ENCODE results near the gene CLPTM1L.
"Not testable (repeated sequence)": the region's sequence is repeated elsewhere in the genome, so short reads cannot be mapped to it uniquely, and the experiment has no call there.

Gene CLPTM1L

GRCh38 chr5:1334831-1335539, 9.9 kb downstream of the CLPTM1L start:
- no peak overlapping the region for H3K9ac ChIP-seq
- no peaks in the 10 kb centered on the region for H3K79me2 ChIP-seq
- TF ChIP-seq CTCF (IDR thresholded peaks at IDR 0.05) = no peak
- no peak overlapping the region for H2AFZ ChIP-seq
- no peaks in the 10 kb centered on the region for H3K27me3 ChIP-seq (ENCODE audit: control insufficient read depth, insufficient read depth, low read length)
- H3K27ac ChIP-seq = no peak overlapping the region
- no peaks in the 10 kb centered on the region for H3K36me3 ChIP-seq (ENCODE audit: control insufficient read depth, insufficient read depth, low read length)
- no peak overlapping the region for H3K4me2 ChIP-seq (ENCODE audit: low read length)
- H3K4me1 ChIP-seq = no peaks in the 10 kb centered on the region
- H3K9me3 ChIP-seq (ENCODE audit: control insufficient read depth, low read length) = no peaks in the 10 kb centered on the region
- no peak overlapping the region for H3K4me3 ChIP-seq (ENCODE audit: low read depth, low read length)

- no peak overlapping the region for H3K9ac ChIP-seq
- H3K4me1 ChIP-seq = no peaks in the 10 kb centered on the region
- no peak overlapping the region for H3K27ac ChIP-seq
- no peak overlapping the region for H2AFZ ChIP-seq
- no peak overlapping the region for H3K4me3 ChIP-seq (ENCODE audit: low read depth, low read length)
- no peak overlapping the region for H3K4me2 ChIP-seq (ENCODE audit: low read length)
- H3K9me3 ChIP-seq (ENCODE audit: control insufficient read depth, low read length) = no peaks in the 10 kb centered on the region
- no peaks in the 10 kb centered on the region for H3K79me2 ChIP-seq
- H3K36me3 ChIP-seq (ENCODE audit: control insufficient read depth, insufficient read depth, low read length) = no peaks in the 10 kb centered on the region
- TF ChIP-seq CTCF (IDR thresholded peaks at IDR 0.05) = no peak
- H3K27me3 ChIP-seq (ENCODE audit: control insufficient read depth, insufficient read depth, low read length) = no peaks in the 10 kb centered on the region
These were observed 10.9 kb downstream of the CLPTM1L start for GRCh38 chr5:1333986-1334385.

- not testable (repeated sequence) for H2AFZ ChIP-seq; H3K9me3 ChIP-seq (ENCODE audit: control insufficient read depth, low read length); H3K27ac ChIP-seq; H3K9ac ChIP-seq; H3K4me2 ChIP-seq (ENCODE audit: low read length); H3K36me3 ChIP-seq (ENCODE audit: control insufficient read depth, insufficient read depth, low read length); H3K4me1 ChIP-seq; H3K4me3 ChIP-seq (ENCODE audit: low read depth, low read length); H3K27me3 ChIP-seq (ENCODE audit: control insufficient read depth, insufficient read depth, low read length); H3K79me2 ChIP-seq
These were observed 11.6 kb downstream of the CLPTM1L start for GRCh38 chr5:1333286-1333685.

GRCh38 chr5:1332461-1333001, 12.4 kb downstream of the CLPTM1L start:
- H3K27ac ChIP-seq = no peak overlapping the region
- no peak overlapping the region for H3K9ac ChIP-seq
- no peaks in the 10 kb centered on the region for H3K36me3 ChIP-seq (ENCODE audit: control insufficient read depth, insufficient read depth, low read length)
- no peaks in the 10 kb centered on the region for H3K4me1 ChIP-seq
- no peak overlapping the region for H3K4me3 ChIP-seq (ENCODE audit: low read depth, low read length)
- no peaks in the 10 kb centered on the region for H3K27me3 ChIP-seq (ENCODE audit: control insufficient read depth, insufficient read depth, low read length)
- H2AFZ ChIP-seq = no peak overlapping the region
- H3K9me3 ChIP-seq (ENCODE audit: control insufficient read depth, low read length) = no peaks in the 10 kb centered on the region
- H3K4me2 ChIP-seq (ENCODE audit: low read length) = no peak overlapping the region
- no peaks in the 10 kb centered on the region for H3K79me2 ChIP-seq
- no peak for TF ChIP-seq CTCF (IDR thresholded peaks at IDR 0.05)

- H3K36me3 ChIP-seq (ENCODE audit: control insufficient read depth, insufficient read depth, low read length) = no peaks in the 10 kb centered on the region
- H3K9me3 ChIP-seq (ENCODE audit: control insufficient read depth, low read length) = no peaks in the 10 kb centered on the region
- TF ChIP-seq CTCF (IDR thresholded peaks at IDR 0.05) = no peak
- no peak overlapping the region for H3K4me2 ChIP-seq (ENCODE audit: low read length)
- no peaks in the 10 kb centered on the region for H3K4me1 ChIP-seq
- H3K27ac ChIP-seq = no peak overlapping the region
- no peaks in the 10 kb centered on the region for H3K27me3 ChIP-seq (ENCODE audit: control insufficient read depth, insufficient read depth, low read length)
- H2AFZ ChIP-seq = no peak overlapping the region
- H3K9ac ChIP-seq = no peak overlapping the region
- no peak overlapping the region for H3K4me3 ChIP-seq (ENCODE audit: low read depth, low read length)
- no peaks in the 10 kb centered on the region for H3K79me2 ChIP-seq
These were observed 13.0 kb downstream of the CLPTM1L start for GRCh38 chr5:1331861-1332405.

Measured in parathyroid adenoma (tissue), 2 donors.